ENCODE data around the gene OR10K2.

GRCh38 chr1:158422212-158422611, 3.8 kb downstream of the OR10K2 start:
- TF ChIP-seq POLR2A (IDR thresholded peaks at IDR 0.05): no peak
- TF ChIP-seq, protein P1, sequence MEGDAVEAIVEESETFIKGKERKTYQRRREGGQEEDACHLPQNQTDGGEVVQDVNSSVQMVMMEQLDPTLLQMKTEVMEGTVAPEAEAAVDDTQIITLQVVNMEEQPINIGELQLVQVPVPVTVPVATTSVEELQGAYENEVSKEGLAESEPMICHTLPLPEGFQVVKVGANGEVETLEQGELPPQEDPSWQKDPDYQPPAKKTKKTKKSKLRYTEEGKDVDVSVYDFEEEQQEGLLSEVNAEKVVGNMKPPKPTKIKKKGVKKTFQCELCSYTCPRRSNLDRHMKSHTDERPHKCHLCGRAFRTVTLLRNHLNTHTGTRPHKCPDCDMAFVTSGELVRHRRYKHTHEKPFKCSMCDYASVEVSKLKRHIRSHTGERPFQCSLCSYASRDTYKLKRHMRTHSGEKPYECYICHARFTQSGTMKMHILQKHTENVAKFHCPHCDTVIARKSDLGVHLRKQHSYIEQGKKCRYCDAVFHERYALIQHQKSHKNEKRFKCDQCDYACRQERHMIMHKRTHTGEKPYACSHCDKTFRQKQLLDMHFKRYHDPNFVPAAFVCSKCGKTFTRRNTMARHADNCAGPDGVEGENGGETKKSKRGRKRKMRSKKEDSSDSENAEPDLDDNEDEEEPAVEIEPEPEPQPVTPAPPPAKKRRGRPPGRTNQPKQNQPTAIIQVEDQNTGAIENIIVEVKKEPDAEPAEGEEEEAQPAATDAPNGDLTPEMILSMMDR (IDR thresholded peaks at IDR 0.05): no peak
